GM19372 (cell line): Measurements from ENCODE around the gene MGAT3.

Experiments used
- ATAC-seq: cut with Tn5 transposase; IDR thresholded peaks from one replicate; pipeline ENCODE4 v1.9.1; 2021; ENCODE audit warnings: mild to moderate bottlenecking, low read depth, moderate library complexity; ENCODE audit not compliant: unreplicated experiment

Gene MGAT3

DNA sequence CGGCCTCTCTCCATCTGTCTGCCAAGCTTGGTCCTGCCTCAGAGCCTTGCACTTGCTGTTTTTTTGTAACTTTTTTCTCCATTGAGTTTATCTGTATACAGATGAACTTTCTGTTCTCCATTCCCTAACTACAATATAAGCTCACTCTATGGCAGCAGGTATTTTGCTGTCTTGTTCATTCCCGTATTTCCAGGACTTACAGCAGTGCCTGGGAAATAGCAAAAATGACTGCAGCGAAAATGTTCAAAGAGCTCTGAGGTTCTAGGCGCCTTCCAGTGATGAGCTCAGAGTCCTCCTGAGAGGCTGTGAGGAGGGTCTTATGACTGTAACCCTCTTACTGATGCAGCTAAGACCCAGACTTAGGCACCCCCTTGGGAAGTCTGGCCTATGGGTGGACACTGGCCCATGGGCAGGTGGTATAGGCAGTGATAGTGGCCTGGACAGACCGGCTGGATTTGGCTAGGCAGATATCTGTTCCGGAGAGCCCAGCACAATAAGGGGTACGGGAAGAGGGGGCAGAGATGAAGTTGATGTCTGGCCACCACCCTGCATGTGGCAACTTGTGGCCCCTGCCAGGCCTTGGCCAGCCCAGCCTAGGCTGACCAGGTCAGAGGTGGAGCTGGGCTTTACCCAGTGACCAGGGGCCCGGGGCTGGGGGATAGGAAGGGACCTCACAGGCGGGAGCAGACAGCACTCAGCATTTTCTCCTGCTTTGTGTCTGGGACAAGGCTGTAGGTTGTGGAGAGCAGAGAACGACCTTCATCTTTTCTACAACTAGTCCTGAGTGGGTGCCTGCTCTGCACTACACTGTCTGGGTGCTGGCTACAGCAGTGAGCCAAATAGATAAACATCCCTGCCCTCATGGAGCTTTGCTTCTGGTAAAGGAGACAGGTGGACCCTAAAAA is 68.2 kb downstream of the MGAT3 start:
- no peak for ATAC-seq

DNA sequence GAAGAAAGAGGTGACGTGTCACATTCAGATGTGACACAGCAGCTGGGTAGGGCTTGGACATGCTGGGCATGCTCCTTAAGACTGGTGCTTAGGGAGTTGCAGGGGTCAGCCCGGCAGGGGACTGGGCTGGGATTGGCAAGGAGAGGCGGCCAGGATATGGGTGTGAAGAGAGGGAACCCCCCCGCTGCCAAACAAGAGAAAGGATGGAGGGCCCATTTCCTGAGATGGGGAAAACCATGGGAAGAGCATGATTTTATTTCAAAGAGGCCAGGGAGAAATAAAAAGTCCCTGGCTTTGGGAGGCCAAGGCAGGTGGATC is 68.8 kb downstream of the MGAT3 start:
- no peak for ATAC-seq

DNA sequence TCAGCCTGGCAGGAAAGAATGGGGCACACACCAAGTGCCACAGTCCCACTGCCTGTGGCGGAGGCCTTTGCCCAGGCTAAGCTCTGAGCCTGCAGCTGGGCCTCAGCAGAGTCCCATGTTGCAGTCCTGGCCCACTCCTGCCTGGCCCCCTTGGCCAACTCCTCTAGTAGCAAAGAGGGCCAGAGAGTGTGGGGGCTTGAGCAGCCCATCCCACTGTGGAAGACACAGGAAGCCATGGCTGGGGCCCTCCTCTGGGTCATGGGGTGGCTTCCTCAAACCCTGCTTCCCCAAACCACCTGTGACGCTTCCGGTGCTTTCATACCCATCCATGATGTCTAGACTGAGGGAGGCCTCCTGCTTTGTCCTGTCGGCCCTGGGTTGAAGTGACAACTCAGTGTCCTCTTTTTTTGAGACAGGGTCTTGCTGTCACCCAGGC is 69.9 kb downstream of the MGAT3 start:
- ATAC-seq = no peak

DNA sequence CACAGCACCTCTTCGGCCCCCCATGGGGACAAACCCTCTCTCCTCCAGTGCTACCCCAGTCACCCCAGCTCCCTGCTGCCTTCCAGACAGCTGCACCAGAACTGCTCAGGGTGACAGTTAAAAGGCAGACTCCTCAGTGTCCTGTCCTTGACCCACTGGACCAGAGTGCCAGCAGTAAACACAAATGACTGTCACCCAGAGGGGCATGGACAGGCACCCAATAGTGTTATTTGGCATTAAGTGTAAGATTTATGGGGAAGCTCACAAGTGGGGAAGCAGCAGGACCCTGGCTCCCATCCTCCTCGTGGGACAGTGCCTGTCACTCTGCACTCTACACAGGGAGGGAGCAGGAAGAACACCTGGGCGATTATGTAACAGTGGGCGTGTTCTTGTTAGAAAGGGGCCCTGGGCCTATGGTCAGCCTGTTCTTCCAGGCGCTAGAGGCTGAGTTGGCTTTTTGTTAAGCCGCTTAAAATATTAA is 70.7 kb downstream of the MGAT3 start:
- ATAC-seq = no peak

DNA sequence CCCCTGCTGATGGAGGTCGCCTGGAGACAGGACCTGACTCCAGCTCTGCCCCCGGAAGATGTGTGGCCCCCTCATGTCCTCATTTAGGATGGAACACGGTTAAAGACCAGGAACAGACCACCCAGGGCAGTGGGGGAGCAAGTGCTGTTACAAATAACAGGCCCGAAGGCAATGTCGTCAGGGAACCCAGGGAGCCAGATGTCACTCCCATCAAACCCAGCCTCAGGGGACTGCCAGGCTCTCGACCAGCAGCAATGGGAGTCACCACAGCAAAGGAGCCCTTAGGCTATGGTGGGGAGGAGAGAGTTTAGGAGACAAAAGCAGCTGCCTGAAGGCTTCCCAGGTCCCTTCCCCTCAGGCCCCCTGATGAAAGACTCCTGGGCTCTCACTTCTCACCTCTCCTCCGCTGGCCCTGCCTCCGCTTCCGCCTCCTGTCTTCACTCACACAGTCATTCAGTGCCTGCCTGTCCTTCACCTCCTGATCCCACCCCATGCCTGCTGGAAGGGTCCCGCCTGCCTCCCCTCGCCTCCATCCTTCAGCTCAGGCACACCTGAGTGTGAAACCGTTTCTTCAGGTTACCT is 71.4 kb downstream of the MGAT3 start:
- ATAC-seq = no peak

DNA sequence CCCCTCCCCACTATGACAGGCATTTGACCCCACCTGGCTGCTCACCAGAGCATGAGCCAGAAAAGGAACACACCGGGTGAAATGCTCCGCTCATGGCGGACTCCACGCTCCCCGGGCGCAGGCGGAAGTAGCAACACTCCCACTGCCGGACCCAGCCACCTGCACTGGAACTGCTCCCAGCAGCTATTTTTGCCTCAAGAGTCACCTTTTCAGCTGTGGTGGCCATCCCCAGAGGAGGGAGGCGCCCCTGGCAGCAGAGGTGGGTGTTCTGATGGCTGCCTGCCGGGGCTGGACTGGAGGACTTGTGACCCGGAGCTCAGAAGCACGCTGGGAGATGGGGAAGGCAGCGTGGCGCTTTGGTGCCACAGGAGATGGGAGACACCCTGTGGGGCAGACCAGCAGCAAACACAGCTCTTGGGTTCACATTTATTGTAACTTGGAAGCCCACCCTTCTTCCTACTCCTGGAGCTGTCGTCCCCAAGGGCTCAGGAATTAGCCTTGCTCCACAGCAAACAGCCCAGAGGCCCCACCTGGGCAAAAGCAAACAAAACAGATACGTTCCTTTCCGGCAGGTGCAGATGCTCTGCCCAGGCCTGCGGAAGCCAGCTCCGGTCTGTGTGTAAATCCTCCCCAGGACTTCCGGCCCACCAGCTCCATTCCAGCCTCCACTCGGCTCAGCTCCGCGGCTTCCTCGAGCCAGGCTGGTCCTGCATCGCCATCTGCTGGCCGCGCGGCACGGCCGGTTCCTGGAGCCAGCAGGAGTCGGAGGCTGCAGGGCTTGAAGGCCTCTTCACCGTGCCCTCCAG is 72.1 kb downstream of the MGAT3 start:
- ATAC-seq = no peak

DNA sequence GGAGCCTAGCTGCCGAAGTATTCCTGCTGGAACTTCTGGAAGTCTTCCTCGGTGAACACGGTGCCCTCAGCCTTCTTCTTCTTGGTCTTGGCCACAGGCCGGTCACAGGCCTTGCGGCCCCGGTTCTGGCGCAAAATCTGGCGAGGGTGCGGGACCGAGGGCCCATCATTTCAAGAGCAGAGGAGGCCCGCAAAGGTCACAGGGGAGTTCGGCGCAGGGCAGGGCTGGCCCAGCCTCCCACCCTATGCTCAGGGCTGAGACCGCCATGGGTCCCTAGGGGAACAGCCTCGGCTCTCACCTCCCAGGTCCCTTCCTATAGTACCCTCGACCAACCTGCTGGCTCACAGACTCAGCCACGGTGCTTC is 72.7 kb downstream of the MGAT3 start:
- no peak for ATAC-seq

DNA sequence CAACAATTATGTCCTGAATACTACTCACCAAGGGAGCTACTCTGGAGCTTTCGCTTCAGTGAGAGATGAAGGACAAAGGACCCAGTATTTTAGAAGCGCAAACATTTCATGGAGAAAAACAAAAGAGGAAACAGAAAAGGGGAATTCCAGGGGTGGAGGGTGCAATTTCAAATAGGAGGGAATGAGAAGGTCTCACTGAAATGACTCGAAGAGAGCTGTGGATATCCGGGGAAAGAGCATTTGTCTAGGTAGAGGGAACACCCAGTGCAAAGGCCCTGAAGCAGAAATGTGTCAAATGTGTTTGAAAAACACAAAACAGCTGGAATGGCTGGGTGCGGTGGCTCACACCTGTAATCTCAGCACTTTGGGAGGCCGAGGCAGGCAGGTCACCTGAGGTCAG is 73.3 kb downstream of the MGAT3 start:
- ATAC-seq = no peak

DNA sequence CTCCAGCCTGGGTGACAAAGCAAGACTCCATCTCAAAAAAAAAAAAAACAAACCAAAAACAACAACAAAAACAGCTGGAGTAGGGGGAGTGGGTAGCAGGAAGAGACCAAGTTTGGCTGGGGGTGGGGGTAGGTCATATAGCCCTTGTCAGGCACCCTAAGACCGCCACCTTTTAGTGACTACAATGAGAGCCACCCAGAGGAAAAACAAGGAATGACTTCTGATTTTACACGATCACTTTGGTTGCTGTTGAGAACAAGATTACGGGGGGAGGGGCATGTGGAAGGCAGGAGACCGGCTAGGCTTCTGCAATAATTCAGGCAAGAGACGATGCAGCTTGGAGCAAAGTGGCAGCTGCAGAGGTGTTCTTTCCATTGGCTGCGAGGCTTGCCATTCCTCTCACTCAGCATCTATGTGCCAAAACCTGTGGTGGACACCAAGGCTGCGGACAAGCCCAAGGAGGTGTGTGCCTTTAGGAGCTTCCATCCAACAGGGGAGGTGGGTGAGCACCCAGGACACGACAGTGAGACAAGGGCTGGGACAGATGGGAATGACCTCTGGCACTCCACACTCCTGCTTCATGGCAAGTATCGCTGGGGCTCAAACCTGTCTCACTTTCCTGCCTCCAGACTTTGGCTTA is 74.0 kb downstream of the MGAT3 start:
- ATAC-seq = no peak

DNA sequence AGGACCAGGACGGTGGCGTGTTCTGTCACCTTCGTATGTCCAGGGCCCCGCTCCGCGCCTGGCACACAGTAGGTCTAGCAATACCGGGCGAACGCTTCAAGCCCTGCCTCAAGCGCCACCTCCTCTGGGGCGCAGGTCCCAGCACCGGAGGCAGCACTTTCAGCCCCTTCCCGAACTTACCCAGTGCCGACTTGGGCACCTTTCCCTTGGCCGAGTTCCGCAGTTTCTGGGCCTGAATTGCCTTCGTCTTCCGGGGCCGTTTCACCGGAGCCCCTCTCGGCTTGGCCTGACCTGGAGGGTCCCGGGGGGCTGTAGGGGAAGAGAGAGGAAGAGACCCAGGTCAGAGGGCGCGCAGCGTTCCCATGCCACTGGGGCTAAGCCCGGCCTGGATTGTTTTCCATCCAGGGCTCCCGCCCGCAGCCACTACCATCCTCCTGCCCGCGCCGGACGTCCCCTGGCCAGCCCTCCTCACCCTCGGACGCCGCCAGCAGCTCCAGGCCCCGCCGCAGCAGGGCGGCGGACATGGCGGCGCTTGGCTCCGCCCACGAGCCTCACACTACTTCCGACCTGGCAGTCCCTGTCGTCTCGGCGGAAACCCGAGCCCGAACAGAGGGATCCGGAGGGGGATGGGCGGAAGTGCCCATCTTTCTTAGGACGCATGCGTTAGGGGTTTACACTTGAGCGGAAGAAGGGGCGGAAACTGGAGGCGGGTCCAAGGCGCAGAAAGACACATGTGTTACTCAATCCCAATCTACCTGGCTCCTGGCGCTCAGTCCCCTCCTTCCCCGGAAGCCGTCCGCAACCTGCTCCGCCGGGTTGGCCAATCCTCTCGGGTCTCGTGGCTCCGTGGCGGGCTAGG is 75.6 kb downstream of the MGAT3 start, which contains the start of gene RPS19BP1:
TSS of gene RPS19BP1 (minus strand) at position 534 of the 859 bp plus-strand sequence. CDS start at position 524, 10 bp downstream.
- peak; percentile 81 for ATAC-seq

DNA sequence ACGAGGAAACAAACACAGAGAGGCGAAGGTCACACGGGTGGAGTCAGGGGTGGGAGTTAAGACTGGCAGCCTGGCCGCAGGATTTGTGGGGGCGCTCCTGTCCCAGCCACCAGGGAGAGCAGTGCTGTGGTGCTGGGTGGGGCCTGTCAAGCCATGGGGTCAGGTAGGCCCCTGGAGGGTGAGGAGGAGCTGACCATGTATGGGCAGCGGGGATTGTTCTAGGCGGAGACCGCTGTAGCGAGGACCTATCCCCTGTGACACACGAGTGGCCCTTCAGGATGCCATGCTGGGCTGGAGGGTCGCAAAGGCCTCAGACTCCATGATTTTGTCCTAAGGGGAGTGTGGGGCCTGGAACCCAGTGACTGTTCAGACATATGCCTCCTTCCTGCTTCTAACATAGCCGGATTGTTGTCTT is 77.3 kb downstream of the MGAT3 start:
- no peak for ATAC-seq

DNA sequence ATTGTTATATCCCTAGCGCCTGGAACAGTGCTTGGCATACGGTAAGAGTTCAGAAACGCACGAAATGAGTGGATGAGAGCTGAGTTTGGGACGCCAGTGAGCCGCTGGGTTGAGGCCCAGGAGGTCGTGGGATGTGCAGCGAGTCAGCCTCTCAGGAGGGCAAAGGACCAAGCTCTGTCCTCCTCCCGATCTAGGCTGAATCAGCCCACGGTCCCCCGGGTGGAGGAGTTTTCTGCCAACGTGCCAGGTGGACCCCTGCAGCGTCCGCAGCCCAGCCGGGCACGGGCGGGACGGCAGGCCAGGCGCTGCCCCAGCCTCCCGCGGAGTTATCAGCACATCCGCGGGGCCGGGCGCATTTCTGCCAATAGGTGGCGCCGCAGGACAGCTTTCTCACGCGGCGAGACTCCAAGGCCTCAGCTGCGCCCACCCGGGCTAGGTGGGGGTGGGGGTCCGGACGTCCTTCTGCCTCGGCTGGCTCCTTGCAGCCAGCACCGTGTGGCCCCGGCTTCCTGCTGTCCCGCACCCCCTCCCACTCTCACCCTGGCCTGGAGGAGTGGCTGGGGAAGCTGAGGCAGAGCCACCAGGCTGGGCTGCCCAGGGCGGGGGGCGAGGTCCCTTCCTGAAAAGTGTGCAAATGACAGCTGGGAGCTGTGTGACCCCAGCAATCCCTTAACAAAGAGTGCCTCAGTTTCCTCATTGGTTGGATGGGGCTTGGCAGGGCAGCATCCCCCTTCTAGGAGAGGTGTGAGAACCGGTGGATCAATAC is 78.0 kb downstream of the MGAT3 start:
- no peak for ATAC-seq

DNA sequence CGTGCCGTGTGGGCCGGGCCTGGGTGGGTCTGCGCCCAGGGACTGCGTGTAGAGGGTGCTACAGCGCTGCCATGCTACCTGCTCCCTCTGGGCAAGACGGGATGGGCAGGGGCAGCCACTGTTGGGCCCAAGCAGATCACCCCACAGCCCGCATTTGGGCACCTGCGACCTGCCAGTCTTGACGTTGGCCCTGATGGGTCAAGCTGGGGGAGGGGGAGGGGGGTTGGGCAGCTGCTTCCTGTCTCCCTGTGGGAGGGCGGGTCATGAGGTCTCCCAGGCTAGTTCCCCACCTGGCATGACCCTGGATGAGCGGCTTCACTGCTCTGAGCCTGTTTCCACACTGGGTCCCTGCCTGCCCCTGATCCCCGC is 78.5 kb downstream of the MGAT3 start:
- no peak for ATAC-seq

DNA sequence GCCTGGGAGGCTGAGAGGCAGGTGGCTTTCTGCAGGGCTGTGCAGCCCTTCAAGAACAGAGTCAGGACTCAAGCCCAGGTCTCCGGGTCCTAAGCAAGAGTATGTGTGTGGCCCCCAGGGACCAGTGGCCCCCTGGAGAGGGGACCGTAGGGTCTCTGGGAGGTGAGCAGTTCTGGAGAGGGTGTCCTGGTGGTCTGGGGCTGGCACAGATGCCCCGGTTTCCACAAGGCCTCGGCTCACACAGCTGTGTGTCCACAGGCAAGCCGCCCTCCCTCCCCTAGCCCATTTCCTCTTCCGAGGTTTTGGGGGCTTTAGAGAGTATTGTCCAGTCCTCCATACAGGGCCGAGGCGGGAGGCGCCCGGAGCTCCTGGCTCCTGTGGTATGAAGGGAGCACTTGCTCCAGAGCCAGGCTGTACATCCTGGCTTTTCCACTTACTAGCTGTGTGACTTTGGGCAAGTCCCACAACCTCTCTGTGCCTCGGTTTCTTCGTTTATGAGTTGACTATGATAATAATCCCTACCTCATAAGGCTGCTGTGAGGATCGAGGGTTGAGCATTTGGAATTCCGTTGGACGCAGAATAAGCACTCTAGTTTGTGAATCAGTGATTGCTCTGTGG is 79.1 kb downstream of the MGAT3 start:
- ATAC-seq = no peak

DNA sequence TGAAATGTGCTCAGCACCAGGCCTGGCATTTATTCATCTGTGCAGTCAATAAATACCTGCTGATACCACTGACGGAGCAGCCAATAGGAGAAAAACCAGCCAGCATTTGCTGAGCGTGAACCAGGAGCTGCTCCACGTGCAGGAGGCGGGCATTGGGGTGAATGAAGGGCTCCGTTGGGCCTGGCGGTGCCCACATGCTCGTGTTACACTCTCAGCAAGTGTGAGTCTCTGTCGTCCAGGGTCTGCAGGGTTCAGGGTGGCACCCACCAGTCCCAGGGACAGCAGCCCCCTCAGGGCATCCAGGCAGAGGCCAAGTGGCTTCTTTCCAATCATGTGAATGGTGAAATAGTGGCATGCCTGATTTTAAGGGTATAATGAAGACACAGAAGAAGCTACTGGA is 79.9 kb downstream of the MGAT3 start:
- no peak for ATAC-seq

DNA sequence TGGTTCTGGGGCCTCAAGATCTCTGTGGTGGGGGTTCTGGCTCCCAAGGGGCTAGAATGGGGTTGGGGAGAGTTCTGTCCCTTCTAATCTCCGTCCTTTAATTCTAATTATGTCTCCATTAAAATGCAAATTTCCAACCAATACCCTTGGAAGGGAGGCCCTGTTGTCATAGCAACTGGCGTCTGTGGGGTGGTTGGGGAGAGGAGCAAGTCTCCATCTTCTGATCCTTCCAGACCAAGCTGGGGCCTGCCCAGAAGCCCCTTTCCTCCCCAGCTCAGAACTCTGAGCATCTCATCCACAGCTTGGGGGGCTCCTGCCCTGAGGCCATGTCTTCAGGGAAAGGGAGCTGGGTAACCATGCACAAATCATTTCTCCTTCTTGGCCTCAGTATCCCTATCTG is 81.2 kb downstream of the MGAT3 start:
- no peak for ATAC-seq
